ENCODE data around the gene TTC29.

The TTC29 gene

GRCh38 chr4:146945556-146946374, at the start of gene TTC29:
TSS of gene TTC29 (minus strand) at chr4:146945864. CDS start at chr4:146939895, 5,969 bp downstream.
- peak; percentile 86 to 92 for DNase-seq

GRCh38 chr4:146981651-146982050, 36.0 kb upstream of the TTC29 start:
- DNase-seq, result no peak

- no peak for DNase-seq
Measured at GRCh38 chr4:146978641-146979040, 33.0 kb upstream of the TTC29 start.

- no peak for DNase-seq
Measured at GRCh38 chr4:146976145-146976544, 30.5 kb upstream of the TTC29 start.

GRCh38 chr4:146975527-146975926, 29.9 kb upstream of the TTC29 start:
- DNase-seq, result no peak

GRCh38 chr4:146975036-146975435, 29.4 kb upstream of the TTC29 start:
- DNase-seq, result no peak

GRCh38 chr4:146972036-146972435, 26.4 kb upstream of the TTC29 start:
- no peak for DNase-seq

GRCh38 chr4:146969126-146969525, 23.5 kb upstream of the TTC29 start:
- DNase-seq, result no peak

- no peak for DNase-seq
Measured at GRCh38 chr4:146960634-146961033, 15.0 kb upstream of the TTC29 start.

- no peak for DNase-seq
Measured at GRCh38 chr4:146959692-146960091, 14.0 kb upstream of the TTC29 start.

- DNase-seq, result no peak
Measured at GRCh38 chr4:146957237-146957636, 11.6 kb upstream of the TTC29 start.

GRCh38 chr4:146952896-146953295, 7.2 kb upstream of the TTC29 start:
- DNase-seq, result no peak

- no peak for DNase-seq
Measured at GRCh38 chr4:146949559-146949958, 3.9 kb upstream of the TTC29 start.

GRCh38 chr4:146943691-146944375, 1.8 kb downstream of the TTC29 start:
- DNase-seq, result no peak

GRCh38 chr4:146932116-146932515, 13.5 kb downstream of the TTC29 start:
- DNase-seq, result no peak

- no peak for DNase-seq
Measured at GRCh38 chr4:146930673-146931072, 15.0 kb downstream of the TTC29 start.

GRCh38 chr4:146927695-146928094, 18.0 kb downstream of the TTC29 start:
- no peak for DNase-seq

- no peak for DNase-seq
Measured at GRCh38 chr4:146916479-146917076, 29.1 kb downstream of the TTC29 start.

GRCh38 chr4:146915132-146915531, 30.5 kb downstream of the TTC29 start:
- no peak for DNase-seq

GRCh38 chr4:146900295-146900694, 45.4 kb downstream of the TTC29 start:
- no peak for DNase-seq

- no peak for DNase-seq
Measured at GRCh38 chr4:146890301-146890700, 55.4 kb downstream of the TTC29 start.

GRCh38 chr4:146883070-146883469, 62.6 kb downstream of the TTC29 start:
- DNase-seq, result no peak

- DNase-seq, result no peak
Measured at GRCh38 chr4:146857298-146857697, 88.4 kb downstream of the TTC29 start.

- DNase-seq, result no peak
Measured at GRCh38 chr4:146855761-146856160, 89.9 kb downstream of the TTC29 start.
